ENCODE measurements around the gene ASXL1.
"Not testable (repeated sequence)": the region's sequence is repeated elsewhere in the genome, so short reads cannot be mapped to it uniquely, and the experiment has no call there.

DNA sequence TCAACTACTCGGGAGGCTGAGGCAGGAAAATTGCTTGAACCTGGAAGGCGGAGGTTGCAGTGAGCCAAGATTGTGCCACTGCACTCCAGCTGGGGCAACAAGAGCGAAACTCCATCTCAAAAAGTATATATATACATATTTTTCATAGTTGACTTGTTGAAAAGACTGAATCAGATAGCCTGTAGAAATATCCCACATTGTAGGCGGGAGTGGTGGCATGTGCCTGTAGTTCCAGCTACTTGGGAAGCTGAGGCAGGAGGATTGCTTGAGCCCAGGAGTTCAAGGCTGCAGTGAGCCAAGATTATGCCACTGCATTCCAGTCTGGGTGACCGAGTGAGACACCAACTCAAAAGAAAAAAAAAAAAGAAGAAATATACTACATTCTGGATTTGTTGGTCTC is 34.4 kb upstream of the ASXL1 start:
- TF ChIP-seq, protein P1, sequence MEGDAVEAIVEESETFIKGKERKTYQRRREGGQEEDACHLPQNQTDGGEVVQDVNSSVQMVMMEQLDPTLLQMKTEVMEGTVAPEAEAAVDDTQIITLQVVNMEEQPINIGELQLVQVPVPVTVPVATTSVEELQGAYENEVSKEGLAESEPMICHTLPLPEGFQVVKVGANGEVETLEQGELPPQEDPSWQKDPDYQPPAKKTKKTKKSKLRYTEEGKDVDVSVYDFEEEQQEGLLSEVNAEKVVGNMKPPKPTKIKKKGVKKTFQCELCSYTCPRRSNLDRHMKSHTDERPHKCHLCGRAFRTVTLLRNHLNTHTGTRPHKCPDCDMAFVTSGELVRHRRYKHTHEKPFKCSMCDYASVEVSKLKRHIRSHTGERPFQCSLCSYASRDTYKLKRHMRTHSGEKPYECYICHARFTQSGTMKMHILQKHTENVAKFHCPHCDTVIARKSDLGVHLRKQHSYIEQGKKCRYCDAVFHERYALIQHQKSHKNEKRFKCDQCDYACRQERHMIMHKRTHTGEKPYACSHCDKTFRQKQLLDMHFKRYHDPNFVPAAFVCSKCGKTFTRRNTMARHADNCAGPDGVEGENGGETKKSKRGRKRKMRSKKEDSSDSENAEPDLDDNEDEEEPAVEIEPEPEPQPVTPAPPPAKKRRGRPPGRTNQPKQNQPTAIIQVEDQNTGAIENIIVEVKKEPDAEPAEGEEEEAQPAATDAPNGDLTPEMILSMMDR (IDR thresholded peaks at IDR 0.05) = not testable (repeated sequence)
- TF ChIP-seq POLR2A (IDR thresholded peaks at IDR 0.05) = not testable (repeated sequence)
